H9 (cell line): Measurements from ENCODE around the gene PLA2R1. TPM values are rescaled to one million over a fixed set of nuclear protein-coding genes. Genes with fewer than 3 reads are reported as not detected.

Experiments used
- DNase-seq: peaks from one replicate; pipeline ENCODE4 v3.0.0-alpha.2; 2017
- H2AFZ ChIP-seq: one replicate; pipeline ENCODE4 v1.6.1; 2013; ENCODE audit warnings: mild to moderate bottlenecking, low read length, control low read depth, moderate library complexity
- H2AK5ac ChIP-seq: 2 replicates; pipeline ENCODE4 v1.6.1; 2013; ENCODE audit warnings: low read length, control low read depth, mixed read lengths; ENCODE audit not compliant: insufficient read length
- H2BK120ac ChIP-seq: one replicate; pipeline ENCODE4 v1.6.1; 2013; ENCODE audit warnings: low read depth, mild to moderate bottlenecking, low read length, control low read depth, inconsistent platforms; ENCODE audit not compliant: poor library complexity, severe bottlenecking
- H2BK12ac ChIP-seq: 2 replicates; pipeline ENCODE4 v1.6.1; 2013; ENCODE audit warnings: low read length, control low read depth, mixed read lengths, low read depth; ENCODE audit not compliant: insufficient read length
- H2BK15ac ChIP-seq: 2 replicates; pipeline ENCODE4 v1.6.1; 2013; ENCODE audit warnings: low read depth, low read length, control low read depth
- H2BK20ac ChIP-seq: one replicate; pipeline ENCODE4 v1.6.1; 2013; ENCODE audit warnings: low read depth, mild to moderate bottlenecking, low read length, control low read depth, inconsistent platforms; ENCODE audit not compliant: poor library complexity, severe bottlenecking
- H2BK5ac ChIP-seq: 2 replicates; pipeline ENCODE4 v1.6.1; 2013; ENCODE audit warnings: low read length, control low read depth, mixed read lengths; ENCODE audit not compliant: insufficient read length
- H3K14ac ChIP-seq: 2 replicates; pipeline ENCODE4 v1.6.1; 2013; ENCODE audit warnings: low read length, control low read depth; ENCODE audit not compliant: insufficient read depth
- H3K18ac ChIP-seq: 2 replicates; pipeline ENCODE4 v1.6.1; 2013; ENCODE audit warnings: low read depth, mild to moderate bottlenecking, mixed read lengths, low read length, control low read depth; ENCODE audit not compliant: insufficient read length
- H3K23ac ChIP-seq: 2 replicates; pipeline ENCODE4 v1.6.1; 2013; ENCODE audit warnings: low read length, control low read depth, mixed read lengths, low read depth; ENCODE audit not compliant: insufficient read length
- H3K23me2 ChIP-seq: 2 replicates; pipeline ENCODE4 v1.6.1; 2013; ENCODE audit warnings: low read depth, mild to moderate bottlenecking, mixed read lengths, low read length, control low read depth; ENCODE audit not compliant: insufficient read length, poor library complexity, severe bottlenecking
- H3K27ac ChIP-seq: 2 replicates; pipeline ENCODE4 v1.5.1; 2013; ENCODE audit warnings: low read length, control low read depth, mixed read lengths, low read depth; ENCODE audit not compliant: insufficient read length
- H3K27me3 ChIP-seq: 2 replicates; pipeline ENCODE4 v1.6.1; 2013; ENCODE audit warnings: low read length, control low read depth, inconsistent platforms; ENCODE audit not compliant: insufficient read depth
- H3K4ac ChIP-seq: 2 replicates; pipeline ENCODE4 v1.6.1; 2013; ENCODE audit warnings: low read depth, mild to moderate bottlenecking, control low read depth, inconsistent platforms, low read length, moderate library complexity
- H3K4me1 ChIP-seq: 2 replicates; pipeline ENCODE4 v1.6.1; 2013; ENCODE audit warnings: low read length, control low read depth, inconsistent platforms; ENCODE audit not compliant: insufficient read depth
- H3K4me2 ChIP-seq: 2 replicates; pipeline ENCODE4 v1.6.1; 2013; ENCODE audit warnings: low read length, control low read depth, mixed read lengths; ENCODE audit not compliant: insufficient read length, insufficient read depth
- H3K56ac ChIP-seq: 2 replicates; pipeline ENCODE4 v1.6.1; 2013; ENCODE audit warnings: low read depth, mild to moderate bottlenecking, mixed read lengths, low read length, control low read depth; ENCODE audit not compliant: insufficient read length
- H3K79me1 ChIP-seq: 2 replicates; pipeline ENCODE4 v1.6.1; 2013; ENCODE audit warnings: low read depth, mild to moderate bottlenecking, moderate library complexity, low read length, control low read depth, inconsistent platforms; ENCODE audit not compliant: insufficient read depth, poor library complexity, severe bottlenecking
- H3K79me2 ChIP-seq: 2 replicates; pipeline ENCODE4 v1.6.1; 2013; ENCODE audit warnings: low read length, control low read depth, inconsistent platforms; ENCODE audit not compliant: insufficient read depth
- H3K9ac ChIP-seq: 2 replicates; pipeline ENCODE4 v1.6.1; 2013; ENCODE audit warnings: low read length, control low read depth, mixed read lengths; ENCODE audit not compliant: insufficient read length; ENCODE audit errors: extremely low read depth
- H3K9me3 ChIP-seq: one replicate; pipeline ENCODE4 v1.6.1; 2013; ENCODE audit warnings: low read depth, low read length, inconsistent platforms; ENCODE audit not compliant: control insufficient read depth
- H3T11ph ChIP-seq: one replicate; pipeline ENCODE4 v1.6.1; 2013; ENCODE audit warnings: mild to moderate bottlenecking, low read length, control low read depth, inconsistent platforms
- H4K20me1 ChIP-seq: one replicate; pipeline ENCODE4 v1.6.1; 2013; ENCODE audit not compliant: control insufficient read depth, insufficient read length, insufficient read depth
- H4K5ac ChIP-seq: 2 replicates; pipeline ENCODE4 v1.6.1; 2013; ENCODE audit warnings: low read depth, mild to moderate bottlenecking, mixed read lengths, low read length, control low read depth; ENCODE audit not compliant: insufficient read length
- H4K8ac ChIP-seq: replicated peaks from 2 replicates; pipeline ENCODE4 v1.6.1; 2013; ENCODE audit warnings: low read length, control low read depth, mixed read lengths, low read depth; ENCODE audit not compliant: insufficient read length
- H4K91ac ChIP-seq: 2 replicates; pipeline ENCODE4 v1.6.1; 2013; ENCODE audit warnings: low read depth, mild to moderate bottlenecking, moderate library complexity, mixed read lengths, low read length, control low read depth; ENCODE audit not compliant: insufficient read length
- H3K27ac Mint-ChIP-seq, 3 experiments: 2 replicates in 2 of 3; 3 replicates in 1 of 3; pipeline ENCODE4 v1.8.0; 2020 to 2021; ENCODE audit warnings: mixed read lengths in 3 of 3, mild to moderate bottlenecking in 1 of 3, moderate library complexity in 1 of 3
- H3K27me3 Mint-ChIP-seq: 2 replicates; pipeline ENCODE4 v1.8.0; 2021; ENCODE audit warnings: low read depth, mild to moderate bottlenecking, moderate library complexity, mixed read lengths
- H3K36me3 Mint-ChIP-seq, 3 experiments: 2 replicates in 2 of 3; 3 replicates in 1 of 3; pipeline ENCODE4 v1.8.0; 2020 to 2021; ENCODE audit warnings: low read depth in 3 of 3, mixed read lengths in 3 of 3; ENCODE audit not compliant: insufficient read depth in 1 of 3
- H3K4me1 Mint-ChIP-seq, 2 experiments: 2 replicates each; pipeline ENCODE4 v1.8.0; 2020; ENCODE audit warnings: mixed read lengths in 2 of 2
- H3K4me3 Mint-ChIP-seq, 2 experiments: 2 replicates in 1 of 2; 3 replicates in 1 of 2; pipeline ENCODE4 v1.8.0; 2020 to 2021; ENCODE audit warnings: mild to moderate bottlenecking in 2 of 2, mixed read lengths in 2 of 2, moderate library complexity in 1 of 2
- H3K9me3 Mint-ChIP-seq, 2 experiments: 2 replicates in 1 of 2; 3 replicates in 1 of 2; pipeline ENCODE4 v1.8.0; 2020; ENCODE audit warnings: mild to moderate bottlenecking in 2 of 2, mixed read lengths in 2 of 2, moderate library complexity in 1 of 2
- CTCF ChIP-seq: fragments of 200-600 bp; sonication (generic); conservative IDR thresholded peaks from 3 replicates; pipeline ENCODE4 v1.8.0; 2021; ENCODE audit warnings: antibody characterized with exemption, mild to moderate bottlenecking
- WGBS: extraction: QIAGEN DNeasy Blood & Tissue Kit; methylation state at CpG from one replicate; pipeline ENCODE4 v1.1.7; 2013; ENCODE audit warnings: missing lambda C conversion rate, low lambda C conversion rate, mixed read lengths; ENCODE audit not compliant: insufficient read length; ENCODE audit errors: extremely low coverage; 5-methylcytosine and 5-hydroxymethylcytosine counted together
- total RNA-seq: library from RNA; stranded (reverse); gene quantifications from 2 replicates; pipeline ENCODE4 v1.2.1, GENCODE V29; 2021

The PLA2R1 gene
- total RNA-seq, 1 experiment from 2014 or later = 0.83 TPM

- no peak overlapping the region for H2BK12ac ChIP-seq
- H2AK5ac ChIP-seq = no peak overlapping the region
- no peak overlapping the region for H2AFZ ChIP-seq
- Mint-ChIP-seq H3K9me3 (no peaks in the 10 kb centered on the region), H3K27ac (no peak overlapping the region), H3K36me3 (no peaks in the 10 kb centered on the region; a peak in 1 of 7 replicates), H3K4me3 (no peak overlapping the region), H3K27me3 (peaks cover 11% of the 10 kb centered on the region), H3K4me1 (peaks cover 40 to 45% of the 10 kb centered on the region in 2 experiments)
- H2BK20ac ChIP-seq = no peak overlapping the region
- H4K91ac ChIP-seq = no peak overlapping the region
- H4K5ac ChIP-seq = no peak overlapping the region
- H3K4me1 ChIP-seq = peaks cover 5% of the 10 kb centered on the region; the same call in 1 of the 2 replicates
- no peaks in the 10 kb centered on the region for H3K23me2 ChIP-seq
- no peak overlapping the region for H3K56ac ChIP-seq
- H3K79me2 ChIP-seq = no peaks in the 10 kb centered on the region
- H3K27ac ChIP-seq = no peak overlapping the region
- TF ChIP-seq CTCF = no peak
- no peaks in the 10 kb centered on the region for H4K20me1 ChIP-seq
- H4K8ac ChIP-seq = no peak overlapping the region
- H3K18ac ChIP-seq = no peak overlapping the region
- no peak overlapping the region for H2BK15ac ChIP-seq
- H2BK5ac ChIP-seq = no peak overlapping the region
- H2BK120ac ChIP-seq = no peak overlapping the region
- no peak overlapping the region for H3K4me2 ChIP-seq
- WGBS = no CpG with 5 or more reads among the region's 2 CpGs
- H3K23ac ChIP-seq = no peak overlapping the region
- no peak overlapping the region for H3K4ac ChIP-seq
- no peaks in the 10 kb centered on the region for H3K9me3 ChIP-seq
- no peaks in the 10 kb centered on the region for H3K79me1 ChIP-seq
- no peak overlapping the region for H3K9ac ChIP-seq
- no peaks in the 10 kb centered on the region for H3K27me3 ChIP-seq
- H3T11ph ChIP-seq = no peak overlapping the region
- no peak for DNase-seq
- H3K14ac ChIP-seq = no peak overlapping the region
Measured at GRCh38 chr2:160052531-160052930, 9.9 kb downstream of the PLA2R1 start.
